ENCODE measurements around the gene MACROH2A1.

DNA sequence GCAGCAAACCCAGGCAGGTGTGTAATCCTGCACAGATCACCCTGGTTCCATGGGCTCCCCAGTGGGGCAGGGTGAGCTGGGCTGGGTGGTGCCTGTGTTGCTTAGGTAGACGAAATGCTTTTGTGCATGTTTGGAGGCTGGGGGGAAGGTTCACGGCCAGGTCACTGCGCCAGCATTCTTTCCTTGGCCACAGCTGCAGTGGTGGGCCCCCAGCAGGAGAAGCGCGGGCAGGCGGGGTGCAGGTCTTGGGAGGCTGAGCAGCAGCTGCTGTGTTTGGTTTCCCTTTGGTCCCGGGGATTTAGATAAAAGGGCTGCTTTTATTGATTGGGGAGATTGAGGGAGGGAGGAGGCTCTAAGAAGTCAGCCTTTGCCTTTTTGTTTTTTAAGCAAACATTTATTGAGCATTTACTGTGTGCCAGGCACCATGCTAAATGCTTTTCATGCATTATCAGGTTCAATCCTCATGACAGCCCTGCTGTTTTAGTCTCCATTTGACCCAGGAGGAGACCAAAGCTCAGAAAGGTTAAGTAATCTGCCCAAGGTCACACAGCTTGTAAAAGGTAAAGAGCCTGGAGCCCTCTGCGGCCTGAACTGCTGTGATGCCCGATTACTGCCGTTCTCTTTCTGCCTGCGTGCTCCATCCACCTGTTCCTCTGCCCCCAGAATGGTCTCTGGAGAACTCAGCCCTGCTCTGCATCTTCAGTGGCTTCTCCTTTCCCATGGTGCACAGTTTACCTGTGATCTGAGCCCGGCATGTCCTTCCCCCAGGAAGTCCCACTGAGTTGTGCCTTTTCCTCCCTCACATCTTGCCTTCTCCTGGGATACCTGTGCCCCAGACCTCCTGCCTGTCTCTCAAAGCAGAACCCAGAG is 94.4 kb downstream of the MACROH2A1 start:
- no peak for TF ChIP-seq CTCF (IDR thresholded peaks at IDR 0.05 in 2 of 3, conservative IDR thresholded peaks at IDR 0.05 in 1 of 3; ENCODE audit: control insufficient read depth in 2 of 3, extremely low read depth in 1 of 3, insufficient read depth in 1 of 3, low read depth in 3 of 3, low read length in 3 of 3)
- no peak for TF ChIP-seq FOS (IDR thresholded peaks at IDR 0.05; ENCODE audit: borderline replicate concordance, extremely low read depth, insufficient read length)
- no peak for TF ChIP-seq MYC (IDR thresholded peaks at IDR 0.05; ENCODE audit: insufficient read depth, insufficient read length, insufficient replicate concordance, low read length, severe bottlenecking)
- TF ChIP-seq CEBPB (IDR thresholded peaks at IDR 0.05; ENCODE audit: borderline replicate concordance in 1 of 2, low read depth in 2 of 2, low read length in 2 of 2), result no peak
- no peak for TF ChIP-seq EGR1 (IDR thresholded peaks at IDR 0.05; ENCODE audit: borderline replicate concordance in 1 of 2, low read depth in 2 of 2, low read length in 2 of 2)
- TF ChIP-seq, protein P1, sequence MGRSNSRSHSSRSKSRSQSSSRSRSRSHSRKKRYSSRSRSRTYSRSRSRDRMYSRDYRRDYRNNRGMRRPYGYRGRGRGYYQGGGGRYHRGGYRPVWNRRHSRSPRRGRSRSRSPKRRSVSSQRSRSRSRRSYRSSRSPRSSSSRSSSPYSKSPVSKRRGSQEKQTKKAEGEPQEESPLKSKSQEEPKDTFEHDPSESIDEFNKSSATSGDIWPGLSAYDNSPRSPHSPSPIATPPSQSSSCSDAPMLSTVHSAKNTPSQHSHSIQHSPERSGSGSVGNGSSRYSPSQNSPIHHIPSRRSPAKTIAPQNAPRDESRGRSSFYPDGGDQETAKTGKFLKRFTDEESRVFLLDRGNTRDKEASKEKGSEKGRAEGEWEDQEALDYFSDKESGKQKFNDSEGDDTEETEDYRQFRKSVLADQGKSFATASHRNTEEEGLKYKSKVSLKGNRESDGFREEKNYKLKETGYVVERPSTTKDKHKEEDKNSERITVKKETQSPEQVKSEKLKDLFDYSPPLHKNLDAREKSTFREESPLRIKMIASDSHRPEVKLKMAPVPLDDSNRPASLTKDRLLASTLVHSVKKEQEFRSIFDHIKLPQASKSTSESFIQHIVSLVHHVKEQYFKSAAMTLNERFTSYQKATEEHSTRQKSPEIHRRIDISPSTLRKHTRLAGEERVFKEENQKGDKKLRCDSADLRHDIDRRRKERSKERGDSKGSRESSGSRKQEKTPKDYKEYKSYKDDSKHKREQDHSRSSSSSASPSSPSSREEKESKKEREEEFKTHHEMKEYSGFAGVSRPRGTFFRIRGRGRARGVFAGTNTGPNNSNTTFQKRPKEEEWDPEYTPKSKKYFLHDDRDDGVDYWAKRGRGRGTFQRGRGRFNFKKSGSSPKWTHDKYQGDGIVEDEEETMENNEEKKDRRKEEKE (IDR thresholded peaks at IDR 0.05), result no peak
- TF ChIP-seq POLR2AphosphoS5 (IDR thresholded peaks at IDR 0.05; ENCODE audit: low read length), result no peak
- TF ChIP-seq GATAD2B (conservative IDR thresholded peaks at IDR 0.05; ENCODE audit: low read depth), result no peak
